GM06990 (cell line): ENCODE results near the gene TMEM100.
"Not testable (repeated sequence)": the region's sequence is repeated elsewhere in the genome, so short reads cannot be mapped to it uniquely, and the experiment has no call there.

Experiments
- DNase-seq: peaks from one replicate; pipeline ENCODE4 v3.0.0-alpha.2; 2011; ENCODE audit not compliant: insufficient read length; ENCODE audit errors: extremely low read depth
- H3K27me3 ChIP-seq: replicated peaks from 2 replicates; pipeline ENCODE4 v1.6.0; 2011; ENCODE audit warnings: low read length; ENCODE audit not compliant: control insufficient read depth, insufficient read depth
- H3K36me3 ChIP-seq: 2 replicates; pipeline ENCODE4 v1.5.1; 2011; ENCODE audit warnings: low read length; ENCODE audit not compliant: control insufficient read depth, insufficient read depth
- H3K4me3 ChIP-seq: replicated peaks from 2 replicates; pipeline ENCODE4 v1.5.1; 2011; ENCODE audit warnings: low read depth, mild to moderate bottlenecking, control low read depth, low read length
- CTCF ChIP-seq: IDR thresholded peaks from 2 replicates; pipeline ENCODE4 v1.5.1; 2011; ENCODE audit warnings: low read length, control low read depth, mild to moderate bottlenecking, inconsistent platforms; ENCODE audit not compliant: insufficient read depth, poor library complexity, severe bottlenecking

Gene TMEM100

GRCh38 chr17:55677446-55677845 is 45.2 kb downstream of the TMEM100 start:
- no peak overlapping the region for H3K4me3 ChIP-seq
- no peak for DNase-seq
- no peaks in the 10 kb centered on the region; the same call in 1 of the 2 replicates for H3K27me3 ChIP-seq
- no peaks in the 10 kb centered on the region for H3K36me3 ChIP-seq
- TF ChIP-seq CTCF = no peak

GRCh38 chr17:55676274-55676673 is 46.4 kb downstream of the TMEM100 start:
- no peak overlapping the region for H3K4me3 ChIP-seq
- DNase-seq = no peak
- H3K36me3 ChIP-seq = no peaks in the 10 kb centered on the region
- H3K27me3 ChIP-seq = no peaks in the 10 kb centered on the region; the same call in 1 of the 2 replicates
- no peak for TF ChIP-seq CTCF

GRCh38 chr17:55673743-55674506 is 48.7 kb downstream of the TMEM100 start:
- Histone ChIP-seq H3K4me3 (no peak overlapping the region), H3K27me3 (no peaks in the 10 kb centered on the region), H3K36me3 (no peaks in the 10 kb centered on the region)
- DNase-seq = no peak
- TF ChIP-seq CTCF = no peak

- no peak for TF ChIP-seq CTCF
- Histone ChIP-seq H3K27me3 (no peaks in the 10 kb centered on the region), H3K36me3 (no peaks in the 10 kb centered on the region), H3K4me3 (no peak overlapping the region)
- DNase-seq = no peak
These were observed 49.8 kb downstream of the TMEM100 start for GRCh38 chr17:55672585-55673501.

GRCh38 chr17:55672010-55672409 is 50.7 kb downstream of the TMEM100 start:
- not testable (repeated sequence) for H3K36me3 ChIP-seq, DNase-seq, H3K27me3 ChIP-seq, H3K4me3 ChIP-seq
